HepG2 (cell line): Measurements from ENCODE around the gene MKX. TPM values are rescaled to one million over a fixed set of nuclear protein-coding genes. Genes with fewer than 3 reads are reported as not detected.

Experiments
- ATAC-seq: fragments of 200-7000 bp; cut with Tn5 transposase; 3 replicates; pipeline ENCODE4 v1.9.1; 2020; ENCODE audit warnings: mild to moderate bottlenecking, moderate library complexity
- BruUV-seq: library from RNA; stranded (reverse); fragments of 400-500 nt; replicated peaks from 2 replicates; lab custom pipeline; 2021; lab: Mats Ljungman, UMichigan
- CTCF ChIA-PET: fragments of 300-600 bp; formaldehyde crosslinking; extraction: SDS; loops from one replicate; lab custom pipeline; 2021; ENCODE audit warnings: low total read pairs, inconsistent platforms, low intra/inter-chr PET ratio; lab: Yijun Ruan, JAX
- POLR2A ChIA-PET: fragments of 350-600 bp; sonication (Branson Sonifier 250); formaldehyde crosslinking; loops from one replicate; lab custom pipeline; 2020; ENCODE audit warnings: antibody characterized with exemption, inconsistent platforms; lab: Yijun Ruan, JAX
- DNase-seq: peaks from one replicate; pipeline ENCODE4 v3.0.0-alpha.2; 2015; ENCODE audit warnings: low spot score
- FAIRE-seq: peaks from 3 replicates; lab custom pipeline; 2011; peaks lifted over from hg19 to GRCh38; lab: Jason Lieb, UNC
- H2AFZ ChIP-seq: one replicate; pipeline ENCODE4 v1.6.1; 2011; ENCODE audit warnings: low read length, inconsistent platforms
- H3K27ac ChIP-seq: fragments of 300-600 bp; 3 replicates; pipeline ENCODE4 v1.8.0; 2011; ENCODE audit warnings: mixed run types, mild to moderate bottlenecking, mixed read lengths, low read length, inconsistent platforms; ENCODE audit not compliant: insufficient read depth; ENCODE audit errors: extremely low read length
- H3K27me3 ChIP-seq, 2 experiments: fragments of 200-600 bp in 1 of 2; 2 replicates in 1 of 2; 3 replicates in 1 of 2; pipeline versions ENCODE4 v1.6.0 to v1.8.0; 2011; ENCODE audit warnings: low read length in 2 of 2, mild to moderate bottlenecking in 2 of 2, moderate library complexity in 2 of 2, inconsistent platforms in 1 of 2; ENCODE audit not compliant: insufficient read depth in 2 of 2, control insufficient read depth in 1 of 2
- H3K36me3 ChIP-seq, 2 experiments: fragments of 200-600 bp in 1 of 2; replicated peaks in 1 of 2; 2 replicates in 1 of 2; 3 replicates in 1 of 2; pipeline versions ENCODE4 v1.5.1 to v1.8.0; 2011; ENCODE audit warnings: low read length in 2 of 2, inconsistent platforms in 1 of 2; ENCODE audit not compliant: insufficient read depth in 2 of 2, control insufficient read depth in 1 of 2
- H3K4me1 ChIP-seq: 2 replicates; pipeline ENCODE4 v1.5.1; 2012; ENCODE audit warnings: low read length, inconsistent platforms; ENCODE audit not compliant: insufficient read depth
- H3K4me2 ChIP-seq: 2 replicates; pipeline ENCODE4 v1.6.0; 2011; ENCODE audit warnings: low read depth, low read length, inconsistent platforms
- H3K4me3 ChIP-seq, 3 experiments: fragments of 200-600 bp in 1 of 3; sonication (generic), shearing (Covaris generic) in 1 of 3; replicated peaks in 1 of 3; 2 replicates each; pipeline ENCODE4 v1.5.1; 2011 to 2016; ENCODE audit warnings: low read length in 3 of 3, inconsistent platforms in 2 of 3, low read depth in 2 of 3, mild to moderate bottlenecking in 2 of 3, control low read depth in 1 of 3, mixed read lengths in 1 of 3; ENCODE audit not compliant: insufficient read depth in 1 of 3
- H3K79me2 ChIP-seq: one replicate; pipeline ENCODE4 v1.6.1; 2011; ENCODE audit warnings: low read length, inconsistent platforms; ENCODE audit not compliant: insufficient read depth
- H3K9ac ChIP-seq: 2 replicates; pipeline ENCODE4 v1.6.0; 2011; ENCODE audit warnings: mild to moderate bottlenecking, low read depth, low read length, inconsistent platforms; ENCODE audit not compliant: insufficient read depth
- H3K9me3 ChIP-seq: 2 replicates; pipeline ENCODE4 v1.5.1; 2012; ENCODE audit warnings: mild to moderate bottlenecking, low read length
- H4K20me1 ChIP-seq: 2 replicates; pipeline ENCODE4 v1.6.0; 2011; ENCODE audit warnings: inconsistent platforms, mild to moderate bottlenecking, low read length, moderate library complexity; ENCODE audit not compliant: insufficient read depth
- DMAP1 ChIP-seq: IDR thresholded peaks from 2 replicates; pipeline ENCODE4 v1.6.1; 2016
- DNMT1 ChIP-seq: sonication (generic); formaldehyde crosslinking; IDR thresholded peaks from 2 replicates; pipeline ENCODE4 v1.5.1; 2020; ENCODE audit warnings: mild to moderate bottlenecking, missing genetic modification reagents
- JUNB ChIP-seq: sonication (generic); formaldehyde crosslinking; IDR thresholded peaks from 2 replicates; pipeline ENCODE4 v1.8.0; 2022; ENCODE audit warnings: missing genetic modification reagents, mild to moderate bottlenecking, borderline replicate concordance
- KDM2A ChIP-seq: sonication (generic); formaldehyde crosslinking; IDR thresholded peaks from 2 replicates; pipeline ENCODE4 v1.4.0; 2020; ENCODE audit warnings: low read depth, missing genetic modification reagents, borderline replicate concordance
- MED13 ChIP-seq: sonication (generic); formaldehyde crosslinking; IDR thresholded peaks from 2 replicates; pipeline ENCODE4 v1.5.0; 2020; ENCODE audit warnings: missing genetic modification reagents
- MTA3 ChIP-seq: sonication (generic); formaldehyde crosslinking; IDR thresholded peaks from 2 replicates; pipeline ENCODE4 v1.4.0; 2020; ENCODE audit warnings: missing genetic modification reagents
- NONO ChIP-seq, 2 experiments: fragments of 450-650 bp in 1 of 2; sonication (generic) in 1 of 2; formaldehyde crosslinking in 1 of 2; IDR thresholded peaks in 1 of 2; conservative IDR thresholded peaks in 1 of 2; 2 replicates each; pipeline versions ENCODE4 v1.6.1 to v1.8.0; 2017 to 2022; ENCODE audit warnings: mild to moderate bottlenecking in 1 of 2, missing genetic modification reagents in 1 of 2, moderate library complexity in 1 of 2
- PITX1 ChIP-seq: sonication (generic); formaldehyde crosslinking; IDR thresholded peaks from 2 replicates; pipeline ENCODE4 v1.5.1; 2020; ENCODE audit warnings: mild to moderate bottlenecking, missing genetic modification reagents
- SALL1 ChIP-seq: sonication (generic); formaldehyde crosslinking; IDR thresholded peaks from 2 replicates; pipeline ENCODE4 v1.8.0; 2022; ENCODE audit warnings: mild to moderate bottlenecking, missing genetic modification reagents
- SCMH1 ChIP-seq: sonication (generic); formaldehyde crosslinking; IDR thresholded peaks from 2 replicates; pipeline ENCODE4 v1.9.0; 2021; ENCODE audit warnings: missing genetic modification reagents, mild to moderate bottlenecking, borderline replicate concordance
- SOX6 ChIP-seq, 2 experiments: fragments of 450-650 bp in 1 of 2; sonication (generic) in 1 of 2; formaldehyde crosslinking in 1 of 2; IDR thresholded peaks; 2 replicates each; pipeline versions ENCODE4 v1.4.0 to v1.6.1; 2017 to 2020; ENCODE audit warnings: antibody characterized with exemption in 1 of 2, mild to moderate bottlenecking in 1 of 2, missing genetic modification reagents in 1 of 2
- TP53 ChIP-seq: sonication (generic); formaldehyde crosslinking; conservative IDR thresholded peaks from 2 replicates; pipeline ENCODE4 v1.4.0; 2020; ENCODE audit warnings: missing genetic modification reagents
- ZFP62 ChIP-seq: sonication (generic); formaldehyde crosslinking; IDR thresholded peaks from 2 replicates; pipeline ENCODE4 v1.4.0; 2020; ENCODE audit warnings: missing genetic modification reagents
- ZNF329 ChIP-seq: sonication (generic); formaldehyde crosslinking; IDR thresholded peaks from 2 replicates; pipeline ENCODE4 v1.9.0; 2021; ENCODE audit warnings: low read depth, mild to moderate bottlenecking, missing genetic modification reagents
- ZNF558 ChIP-seq: sonication (generic); formaldehyde crosslinking; IDR thresholded peaks from 2 replicates; pipeline ENCODE4 v1.9.0; 2022; ENCODE audit warnings: mild to moderate bottlenecking, missing genetic modification reagents, borderline replicate concordance
- WGBS: methylation state at CpG from one replicate; pipeline ENCODE4 v1.1.6; 2017; ENCODE audit warnings: low lambda C conversion rate; 5-methylcytosine and 5-hydroxymethylcytosine counted together
- in situ Hi-C: cut with HindIII; loops from 2 replicates; pipeline ENCODE4 v1.10.0; 2017; ENCODE audit warnings: low pct_unique_long_range_greater_than_20kb; ENCODE audit not compliant: extremely low pct_ligation_motif_present
- intact Hi-C: fragments of 100-400 bp; cut with micrococcal nuclease; formaldehyde crosslinking; loops from one replicate; pipeline ENCODE4 v1.10.0; 2022; ENCODE audit not compliant: unreplicated experiment
- polyA plus RNA-seq, 8 experiments: library from polyadenylated mRNA; depleted of rRNA in 3 of 8; stranded (reverse) in 7 of 8; unstranded in 1 of 8; fragments of >200 nt; fragmentation: Illumina TruSeq in 4 of 8; extraction: Trizol in 4 of 8; gene quantifications; 2 replicates each; pipeline versions ENCODE4 v1.2.1 to v1.2.3, GENCODE V29; 2011 to 2016; ENCODE audit warnings: low read depth in 4 of 8, missing spikeins in 1 of 8, mixed read lengths in 1 of 8; ENCODE audit not compliant: insufficient read depth in 1 of 8
- total RNA-seq, 5 experiments: library from RNA; depleted of rRNA; stranded (reverse); fragments of >200 nt; fragmentation: Illumina TruSeq; extraction: Trizol; gene quantifications; 2 replicates each; pipeline ENCODE4 v1.2.3, GENCODE V29; 2016; ENCODE audit warnings: low read depth in 1 of 5
- TF ChIP-seq, protein P1 (sequence below): sonication (generic); formaldehyde crosslinking; IDR thresholded peaks from 2 replicates; pipeline ENCODE4 v1.5.0; 2020; ENCODE audit warnings: mild to moderate bottlenecking, missing genetic modification reagents
- TF ChIP-seq, protein P2 (sequence below): sonication (generic); formaldehyde crosslinking; IDR thresholded peaks from 2 replicates; pipeline ENCODE4 v1.4.0; 2020; ENCODE audit warnings: missing genetic modification reagents

The MKX gene
- total and polyA plus RNA-seq, 2 of the 13 experiments (the other 11 are each of a cell fraction or from before 2014, with no cell fraction given) = not detected

DNA sequence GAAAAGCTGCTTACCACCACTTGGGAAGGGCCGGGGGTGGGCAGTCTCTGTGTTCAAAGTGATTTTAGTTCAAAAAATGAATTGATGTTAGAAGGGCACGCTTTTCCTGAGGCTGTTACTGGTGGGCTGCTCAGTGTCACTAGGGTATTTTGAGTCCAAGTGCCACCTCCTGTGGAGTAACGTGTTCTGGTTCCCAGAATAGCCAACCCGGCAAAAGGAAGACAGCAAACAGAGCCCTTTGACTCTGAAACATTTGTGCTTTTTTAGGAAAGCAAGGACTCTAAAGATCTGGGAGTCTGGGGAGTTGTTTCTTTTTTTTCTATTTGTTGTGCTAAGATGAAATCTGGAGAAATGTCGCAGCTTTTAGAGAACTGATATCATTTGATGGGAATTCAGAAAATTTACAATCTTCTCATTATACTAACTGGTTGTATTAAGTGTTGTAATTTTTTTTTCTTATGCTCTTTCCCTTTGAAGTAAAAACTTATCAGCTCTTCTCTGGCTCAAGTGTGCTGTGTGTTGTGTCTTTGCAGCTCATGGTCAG is 66.2 kb downstream of the MKX start:
- Histone ChIP-seq H3K27me3 (no peaks in the 10 kb centered on the region; a peak in 1 of 5 replicates), H3K79me2 (no peaks in the 10 kb centered on the region), H3K27ac (no peak overlapping the region), H3K4me2 (no peak overlapping the region), H3K9ac (no peak overlapping the region), H3K36me3 (no peaks in the 10 kb centered on the region), H3K4me1 (no peaks in the 10 kb centered on the region), H4K20me1 (no peaks in the 10 kb centered on the region), H3K9me3 (no peaks in the 10 kb centered on the region), H3K4me3 (no peak overlapping the region), H2AFZ (no peak overlapping the region)
- POLR2A ChIA-PET = no interaction called here
- intact Hi-C loops (no loop called here), in situ Hi-C loops (no loop called here)
- DNase-seq (no peak), FAIRE-seq (no peak), ATAC-seq (no peak)
- WGBS = 0% methylated on average over 5 of the region's 5 CpGs
- no TSS peak for BruUV-seq
- CTCF ChIA-PET = no interaction called here
- TF ChIP-seq ZNF329 (CRISPR knock-in tag) = no peak
- no peak for TF ChIP-seq ZNF558 (CRISPR knock-in tag)
- no peak for TF ChIP-seq SALL1
- TF ChIP-seq JUNB (CRISPR knock-in tag) = no peak
- no peak for TF ChIP-seq MTA3 (CRISPR knock-in tag)
- no peak for TF ChIP-seq TP53 (CRISPR knock-in tag)
- no peak for TF ChIP-seq DMAP1 (CRISPR knock-in tag)
- no peak for TF ChIP-seq SCMH1 (CRISPR knock-in tag)
- TF ChIP-seq, protein P1, sequence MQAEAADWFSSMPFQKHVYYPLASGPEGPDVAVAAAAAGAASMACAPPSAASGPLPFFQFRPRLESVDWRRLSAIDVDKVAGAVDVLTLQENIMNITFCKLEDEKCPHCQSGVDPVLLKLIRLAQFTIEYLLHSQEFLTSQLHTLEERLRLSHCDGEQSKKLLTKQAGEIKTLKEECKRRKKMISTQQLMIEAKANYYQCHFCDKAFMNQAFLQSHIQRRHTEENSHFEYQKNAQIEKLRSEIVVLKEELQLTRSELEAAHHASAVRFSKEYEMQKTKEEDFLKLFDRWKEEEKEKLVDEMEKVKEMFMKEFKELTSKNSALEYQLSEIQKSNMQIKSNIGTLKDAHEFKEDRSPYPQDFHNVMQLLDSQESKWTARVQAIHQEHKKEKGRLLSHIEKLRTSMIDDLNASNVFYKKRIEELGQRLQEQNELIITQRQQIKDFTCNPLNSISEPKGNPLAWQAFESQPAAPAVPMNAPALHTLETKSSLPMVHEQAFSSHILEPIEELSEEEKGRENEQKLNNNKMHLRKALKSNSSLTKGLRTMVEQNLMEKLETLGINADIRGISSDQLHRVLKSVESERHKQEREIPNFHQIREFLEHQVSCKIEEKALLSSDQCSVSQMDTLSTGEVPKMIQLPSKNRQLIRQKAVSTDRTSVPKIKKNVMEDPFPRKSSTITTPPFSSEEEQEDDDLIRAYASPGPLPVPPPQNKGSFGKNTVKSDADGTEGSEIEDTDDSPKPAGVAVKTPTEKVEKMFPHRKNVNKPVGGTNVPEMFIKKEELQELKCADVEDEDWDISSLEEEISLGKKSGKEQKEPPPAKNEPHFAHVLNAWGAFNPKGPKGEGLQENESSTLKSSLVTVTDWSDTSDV (CRISPR knock-in tag) = no peak
- TF ChIP-seq KDM2A (CRISPR knock-in tag) = no peak
- no peak for TF ChIP-seq SOX6 (IDR thresholded peaks at IDR 0.05)
- no peak for TF ChIP-seq SOX6 (CRISPR knock-in tag; IDR thresholded peaks at IDR 0.05)
- TF ChIP-seq PITX1 = no peak
- no peak for TF ChIP-seq DNMT1
- TF ChIP-seq, protein P2, sequence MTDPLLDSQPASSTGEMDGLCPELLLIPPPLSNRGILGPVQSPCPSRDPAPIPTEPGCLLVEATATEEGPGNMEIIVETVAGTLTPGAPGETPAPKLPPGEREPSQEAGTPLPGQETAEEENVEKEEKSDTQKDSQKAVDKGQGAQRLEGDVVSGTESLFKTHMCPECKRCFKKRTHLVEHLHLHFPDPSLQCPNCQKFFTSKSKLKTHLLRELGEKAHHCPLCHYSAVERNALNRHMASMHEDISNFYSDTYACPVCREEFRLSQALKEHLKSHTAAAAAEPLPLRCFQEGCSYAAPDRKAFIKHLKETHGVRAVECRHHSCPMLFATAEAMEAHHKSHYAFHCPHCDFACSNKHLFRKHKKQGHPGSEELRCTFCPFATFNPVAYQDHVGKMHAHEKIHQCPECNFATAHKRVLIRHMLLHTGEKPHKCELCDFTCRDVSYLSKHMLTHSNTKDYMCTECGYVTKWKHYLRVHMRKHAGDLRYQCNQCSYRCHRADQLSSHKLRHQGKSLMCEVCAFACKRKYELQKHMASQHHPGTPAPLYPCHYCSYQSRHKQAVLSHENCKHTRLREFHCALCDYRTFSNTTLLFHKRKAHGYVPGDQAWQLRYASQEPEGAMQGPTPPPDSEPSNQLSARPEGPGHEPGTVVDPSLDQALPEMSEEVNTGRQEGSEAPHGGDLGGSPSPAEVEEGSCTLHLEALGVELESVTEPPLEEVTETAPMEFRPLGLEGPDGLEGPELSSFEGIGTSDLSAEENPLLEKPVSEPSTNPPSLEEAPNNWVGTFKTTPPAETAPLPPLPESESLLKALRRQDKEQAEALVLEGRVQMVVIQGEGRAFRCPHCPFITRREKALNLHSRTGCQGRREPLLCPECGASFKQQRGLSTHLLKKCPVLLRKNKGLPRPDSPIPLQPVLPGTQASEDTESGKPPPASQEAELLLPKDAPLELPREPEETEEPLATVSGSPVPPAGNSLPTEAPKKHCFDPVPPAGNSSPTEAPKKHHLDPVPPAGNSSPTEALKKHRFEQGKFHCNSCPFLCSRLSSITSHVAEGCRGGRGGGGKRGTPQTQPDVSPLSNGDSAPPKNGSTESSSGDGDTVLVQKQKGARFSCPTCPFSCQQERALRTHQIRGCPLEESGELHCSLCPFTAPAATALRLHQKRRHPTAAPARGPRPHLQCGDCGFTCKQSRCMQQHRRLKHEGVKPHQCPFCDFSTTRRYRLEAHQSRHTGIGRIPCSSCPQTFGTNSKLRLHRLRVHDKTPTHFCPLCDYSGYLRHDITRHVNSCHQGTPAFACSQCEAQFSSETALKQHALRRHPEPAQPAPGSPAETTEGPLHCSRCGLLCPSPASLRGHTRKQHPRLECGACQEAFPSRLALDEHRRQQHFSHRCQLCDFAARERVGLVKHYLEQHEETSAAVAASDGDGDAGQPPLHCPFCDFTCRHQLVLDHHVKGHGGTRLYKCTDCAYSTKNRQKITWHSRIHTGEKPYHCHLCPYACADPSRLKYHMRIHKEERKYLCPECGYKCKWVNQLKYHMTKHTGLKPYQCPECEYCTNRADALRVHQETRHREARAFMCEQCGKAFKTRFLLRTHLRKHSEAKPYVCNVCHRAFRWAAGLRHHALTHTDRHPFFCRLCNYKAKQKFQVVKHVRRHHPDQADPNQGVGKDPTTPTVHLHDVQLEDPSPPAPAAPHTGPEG (CRISPR knock-in tag) = no peak
- TF ChIP-seq MED13 (CRISPR knock-in tag) = no peak
- no peak for TF ChIP-seq NONO (IDR thresholded peaks at IDR 0.05)
- no peak for TF ChIP-seq NONO (CRISPR knock-in tag; conservative IDR thresholded peaks at IDR 0.05)
- no peak for TF ChIP-seq ZFP62
